B cell (primary cell): ENCODE results near the gene TXNDC5. TPM values are rescaled to one million over a fixed set of nuclear protein-coding genes. Genes with fewer than 3 reads are reported as not detected.

ENCODE experiments used
- ATAC-seq: fragments of 200-7000 bp; cut with Tn5 transposase; one replicate; pipeline ENCODE4 v1.10.0; 2021; ENCODE audit warnings: low read depth, mild to moderate bottlenecking, moderate number of reproducible peaks, moderate library complexity
- CTCF ChIA-PET: fragments of 350-600 bp; sonication (Branson Sonifier 250); formaldehyde crosslinking; loops from one replicate; lab custom pipeline; 2021; ENCODE audit warnings: antibody characterized with exemption, inconsistent platforms; lab: Charles Lee
- POLR2A ChIA-PET: fragments of 350-600 bp; sonication (Branson Sonifier 250); formaldehyde crosslinking; loops from one replicate; lab custom pipeline; 2021; ENCODE audit warnings: antibody characterized with exemption; lab: Charles Lee
- DNase-seq: peaks from one replicate; pipeline ENCODE4 v3.0.0; 2013
- H2AFZ ChIP-seq: 2 replicates; pipeline ENCODE4 v1.6.1; 2012; ENCODE audit warnings: mild to moderate bottlenecking, low read depth, low read length; ENCODE audit not compliant: insufficient read depth, poor library complexity, severe bottlenecking
- H3K27ac ChIP-seq, 2 donors: 1 replicate in 1 of 2; 2 replicates in 1 of 2; pipeline ENCODE4 v1.5.1; 2012 to 2013; ENCODE audit warnings: low read length in 2 of 2, mild to moderate bottlenecking in 2 of 2, moderate library complexity in 1 of 2
- H3K27me3 ChIP-seq, 4 experiments: fragments of 200-600 bp in 1 of 4; sonication (generic) in 1 of 4; replicated peaks in 1 of 4; 1 replicate in 2 of 4; 2 replicates in 2 of 4; pipeline versions ENCODE4 v1.6.1 to v1.7.0; 2013 to 2016; ENCODE audit warnings: low read length in 3 of 4, mild to moderate bottlenecking in 2 of 4, mixed read lengths in 1 of 4, moderate library complexity in 1 of 4; ENCODE audit not compliant: insufficient read depth in 4 of 4, control insufficient read depth in 3 of 4; ENCODE audit errors: control extremely low read depth in 1 of 4
- H3K36me3 ChIP-seq, 2 experiments: replicated peaks in 1 of 2; 1 replicate in 1 of 2; 2 replicates in 1 of 2; pipeline versions ENCODE4 v1.6.1 to v1.7.1; 2013; ENCODE audit warnings: low read length in 1 of 2; ENCODE audit not compliant: insufficient read depth in 2 of 2, control insufficient read depth in 1 of 2; ENCODE audit errors: control extremely low read depth in 1 of 2, extremely low read depth in 1 of 2
- H3K4me1 ChIP-seq, 2 donors: fragments of 200-600 bp in 1 of 2; sonication (generic) in 1 of 2; 1 replicate in 1 of 2; 2 replicates in 1 of 2; pipeline versions ENCODE4 v1.5.1 to v1.6.1; 2013 to 2017; ENCODE audit warnings: low read length in 2 of 2; ENCODE audit not compliant: control insufficient read depth in 2 of 2, insufficient read depth in 2 of 2
- H3K4me2 ChIP-seq: replicated peaks from 2 replicates; pipeline ENCODE3; 2012; ENCODE audit warnings: mild to moderate bottlenecking, low read depth, low read length; ENCODE audit not compliant: poor library complexity, severe bottlenecking
- H3K4me3 ChIP-seq, 5 experiments: fragments of 200-600 bp in 1 of 5; sonication (generic) in 1 of 5; 1 replicate in 3 of 5; 2 replicates in 2 of 5; pipeline versions ENCODE4 v1.5.1 to v1.7.0; 2011 to 2016; ENCODE audit warnings: low read length in 4 of 5, mild to moderate bottlenecking in 4 of 5, low read depth in 2 of 5, control low read depth in 1 of 5, moderate library complexity in 1 of 5; ENCODE audit not compliant: insufficient read depth in 1 of 5; ENCODE audit errors: control extremely low read depth in 1 of 5, extremely low read depth in 1 of 5
- H3K79me2 ChIP-seq: fragments of 200-600 bp; sonication (generic); one replicate; pipeline ENCODE4 v1.6.0; 2016; ENCODE audit warnings: low read length; ENCODE audit not compliant: control insufficient read depth, insufficient read depth
- H3K9ac ChIP-seq: fragments of 200-600 bp; sonication (generic); 2 replicates; pipeline ENCODE4 v1.6.1; 2017; ENCODE audit warnings: mild to moderate bottlenecking, low read length, moderate library complexity
- H3K9me3 ChIP-seq, 3 donors: one replicate each; pipeline versions ENCODE4 v1.6.1 to v1.7.1; 2013; ENCODE audit warnings: low read length in 2 of 3; ENCODE audit not compliant: control insufficient read depth in 2 of 3, insufficient read depth in 1 of 3; ENCODE audit errors: control extremely low read depth in 1 of 3
- H4K20me1 ChIP-seq: 2 replicates; pipeline ENCODE4 v1.6.0; 2012; ENCODE audit warnings: mild to moderate bottlenecking, low read length; ENCODE audit not compliant: insufficient read depth, control insufficient read depth, poor library complexity, severe bottlenecking
- H3K27ac Mint-ChIP-seq: one replicate; pipeline ENCODE4 v1.8.0; 2021; ENCODE audit warnings: mixed read lengths
- H3K27me3 Mint-ChIP-seq: one replicate; pipeline ENCODE4 v1.8.0; 2021; ENCODE audit warnings: mixed read lengths
- H3K4me1 Mint-ChIP-seq: one replicate; pipeline ENCODE4 v1.8.0; 2021; ENCODE audit warnings: mixed read lengths
- H3K4me3 Mint-ChIP-seq: one replicate; pipeline ENCODE4 v1.8.0; 2021; ENCODE audit warnings: mixed read lengths
- H3K9me3 Mint-ChIP-seq: one replicate; pipeline ENCODE4 v1.8.0; 2022; ENCODE audit warnings: mixed read lengths; ENCODE audit not compliant: insufficient read depth
- CTCF ChIP-seq: fragments of 200-600 bp; IDR thresholded peaks from one replicate; pipeline ENCODE4 v1.8.0; 2022; ENCODE audit warnings: antibody characterized with exemption, mild to moderate bottlenecking
- EZH2 ChIP-seq: IDR thresholded peaks from 2 replicates; pipeline ENCODE4 v1.6.1; 2012; ENCODE audit warnings: borderline replicate concordance, low read depth, mild to moderate bottlenecking, moderate library complexity, low read length; ENCODE audit not compliant: insufficient read depth, poor library complexity, severe bottlenecking
- WGBS: methylation state at CpG from one replicate; pipeline ENCODE4 v1.1.5; 2013; ENCODE audit warnings: missing lambda C conversion rate; ENCODE audit not compliant: insufficient coverage; 5-methylcytosine and 5-hydroxymethylcytosine counted together
- intact Hi-C: fragments of 100-400 bp; cut with micrococcal nuclease; formaldehyde crosslinking; loops from one replicate; pipeline ENCODE4 v1.10.0; 2022
- polyA plus RNA-seq: library from polyadenylated mRNA; depleted of rRNA; stranded (reverse); fragments of >200 nt; gene quantifications from 2 replicates; pipeline ENCODE4 v1.2.3, GENCODE V29; 2012
- total RNA-seq, 2 donors: library from RNA; stranded (reverse); fragments of 120-200 nt in 1 of 2; gene quantifications; 1 replicate in 1 of 2; 2 replicates in 1 of 2; pipeline versions ENCODE4 v1.2.3 to v1.2.4, GENCODE V29; 2013 to 2022

The TXNDC5 gene
- total and polyA plus RNA-seq, 2 donors (not counting 1 experiment from before 2014, with no cell fraction given), result 62.6 to 91.9 TPM

GRCh38 chr6:7865781-7866180 lies 44.8 kb downstream of the TXNDC5 start:
- Histone ChIP-seq H3K27me3 (no peaks in the 10 kb centered on the region), H2AFZ (no peak overlapping the region), H3K36me3 (no peaks in the 10 kb centered on the region), H3K4me2 (no peak overlapping the region), H3K27ac (no peak overlapping the region), H3K9me3 (no peaks in the 10 kb centered on the region), H4K20me1 (no peaks in the 10 kb centered on the region), H3K4me3 (no peak overlapping the region), H3K9ac (no peak overlapping the region), H3K79me2 (no peaks in the 10 kb centered on the region), H3K4me1 (no peaks in the 10 kb centered on the region)
- Mint-ChIP-seq H3K4me3 (no peak overlapping the region), H3K27me3 (peaks cover 12% of the 10 kb centered on the region), H3K4me1 (no peaks in the 10 kb centered on the region), H3K9me3 (no peaks in the 10 kb centered on the region), H3K27ac (no peak overlapping the region)
- ChIA-PET POLR2A (no interaction called here), CTCF (no interaction called here)
- intact Hi-C loops, result no loop called here
- DNase-seq, result no peak
- WGBS, result 79% methylated on average over 2 of the region's 6 CpGs
- no peak for ATAC-seq
- TF ChIP-seq CTCF (no peak), EZH2 (no peak)

GRCh38 chr6:7859591-7859990 lies 51.0 kb downstream of the TXNDC5 start:
- Mint-ChIP-seq H3K4me1 (no peaks in the 10 kb centered on the region), H3K9me3 (no peaks in the 10 kb centered on the region), H3K4me3 (no peak overlapping the region), H3K27me3 (peaks cover 23% of the 10 kb centered on the region), H3K27ac (no peak overlapping the region)
- DNase-seq (no peak), ATAC-seq (no peak)
- CTCF ChIA-PET, result no interaction called here
- Histone ChIP-seq H3K9ac (no peak overlapping the region), H2AFZ (no peak overlapping the region), H3K9me3 (no peaks in the 10 kb centered on the region), H3K79me2 (no peaks in the 10 kb centered on the region), H3K36me3 (no peaks in the 10 kb centered on the region), H3K27ac (no peak overlapping the region), H3K4me1 (no peaks in the 10 kb centered on the region), H4K20me1 (no peaks in the 10 kb centered on the region), H3K27me3 (no peaks in the 10 kb centered on the region), H3K4me2 (no peak overlapping the region), H3K4me3 (no peak overlapping the region)
- POLR2A ChIA-PET, result no interaction called here
- intact Hi-C loops, result no loop called here
- no peak for TF ChIP-seq EZH2
- no peak for TF ChIP-seq CTCF
- WGBS, result no CpG with 5 or more reads among the region's 6 CpGs
